Neural crest cell (in vitro differentiated cells): ENCODE results near the gene ASAP2. TPM values are rescaled to one million over a fixed set of nuclear protein-coding genes. Genes with fewer than 3 reads are reported as not detected.
A peak's percentile ranks its signal among the peaks of the same experiment; 100 is the strongest.

Source experiments
- DNase-seq: peaks from one replicate; pipeline ENCODE4 v3.0.0; 2021; ENCODE audit warnings: low read depth, mixed read lengths, low spot score
- H3K27ac Mint-ChIP-seq: one replicate; pipeline ENCODE4 v1.8.0; 2021; ENCODE audit warnings: mild to moderate bottlenecking, mixed read lengths; ENCODE audit not compliant: unreplicated experiment
- H3K27me3 Mint-ChIP-seq: 2 replicates; pipeline ENCODE4 v1.8.0; 2021; ENCODE audit warnings: low read depth, mild to moderate bottlenecking, mixed read lengths
- H3K36me3 Mint-ChIP-seq: 2 replicates; pipeline ENCODE4 v1.8.0; 2021; ENCODE audit warnings: low read depth, mild to moderate bottlenecking, mixed read lengths
- H3K4me1 Mint-ChIP-seq: 2 replicates; pipeline ENCODE4 v1.8.0; 2021; ENCODE audit warnings: mixed read lengths
- H3K4me3 Mint-ChIP-seq: one replicate; pipeline ENCODE4 v1.8.0; 2021; ENCODE audit warnings: mild to moderate bottlenecking, mixed read lengths
- H3K9me3 Mint-ChIP-seq: 2 replicates; pipeline ENCODE4 v1.8.0; 2021; ENCODE audit warnings: mixed read lengths
- CTCF ChIP-seq: fragments of 200-600 bp; sonication (generic); conservative IDR thresholded peaks from 2 replicates; pipeline ENCODE4 v1.5.0; 2021; ENCODE audit warnings: antibody characterized with exemption, mild to moderate bottlenecking
- total RNA-seq: library from RNA; stranded (reverse); gene quantifications from 2 replicates; pipeline ENCODE4 v1.2.1, GENCODE V29; 2021

The ASAP2 gene
- total RNA-seq, 1 donor from 2014 or later: 48.6 TPM

DNA sequence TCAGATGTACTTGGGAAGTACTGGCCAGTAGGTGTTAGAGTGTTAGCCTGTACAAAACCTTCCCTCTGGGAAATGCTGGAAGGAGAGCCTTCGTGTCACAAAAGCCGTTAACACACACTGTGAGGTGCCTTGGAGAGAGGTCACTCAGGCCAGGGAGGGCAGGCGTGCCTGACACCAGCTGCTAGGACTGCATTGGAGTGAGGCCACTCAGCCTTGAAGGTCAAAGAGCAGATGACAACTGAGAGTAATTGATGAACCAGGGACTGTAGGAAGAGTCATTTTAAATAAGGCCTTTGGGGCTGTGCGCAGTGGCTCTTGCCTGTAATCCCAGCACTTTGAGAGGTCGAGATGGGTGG lies 45.4 kb downstream of the ASAP2 start:
- Mint-ChIP-seq H3K9me3 (no peaks in the 10 kb centered on the region), H3K4me3 (peak overlapping the region; percentile 34), H3K4me1 (peaks cover 74% of the 10 kb centered on the region), H3K36me3 (no peaks in the 10 kb centered on the region), H3K27ac (peak overlapping the region; percentile 59), H3K27me3 (no peaks in the 10 kb centered on the region)
- TF ChIP-seq CTCF: no peak
- peak; percentile 54 for DNase-seq

GRCh38 chr2:9255416-9255815 lies 48.8 kb downstream of the ASAP2 start:
- H3K27ac Mint-ChIP-seq: no peak overlapping the region
- H3K27me3 Mint-ChIP-seq: no peaks in the 10 kb centered on the region
- no peak for TF ChIP-seq CTCF
- no peak for DNase-seq
- no peak overlapping the region for H3K4me3 Mint-ChIP-seq
- no peaks in the 10 kb centered on the region for H3K36me3 Mint-ChIP-seq
- H3K9me3 Mint-ChIP-seq: no peaks in the 10 kb centered on the region
- H3K4me1 Mint-ChIP-seq: peaks cover 75% of the 10 kb centered on the region

DNA sequence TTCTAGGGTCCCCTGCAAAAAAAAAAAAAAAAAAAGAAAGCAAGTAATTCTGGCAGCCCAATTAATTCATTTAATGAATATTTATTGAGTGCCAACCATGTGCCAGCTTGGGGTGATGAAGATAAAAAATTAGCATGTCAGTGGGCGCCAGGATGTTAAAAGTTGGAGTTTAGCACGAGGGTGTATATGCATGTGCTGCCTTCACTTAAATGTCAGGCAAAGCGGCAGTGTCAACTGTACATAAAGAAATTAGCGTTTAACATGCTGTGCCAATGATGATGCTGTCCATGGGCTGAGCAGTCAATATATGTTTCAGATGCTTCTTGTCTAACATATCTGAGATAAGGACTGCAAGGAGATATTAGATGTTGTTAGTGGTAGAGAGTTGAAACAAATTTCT lies 49.5 kb downstream of the ASAP2 start:
- H3K4me1 Mint-ChIP-seq: peaks cover 75% of the 10 kb centered on the region

GRCh38 chr2:9256570-9257043 lies 50.0 kb downstream of the ASAP2 start:
- Mint-ChIP-seq H3K4me3 (no peak overlapping the region), H3K27me3 (no peaks in the 10 kb centered on the region), H3K36me3 (no peaks in the 10 kb centered on the region), H3K4me1 (peaks cover 75% of the 10 kb centered on the region), H3K27ac (peak overlapping the region; percentile 94), H3K9me3 (no peaks in the 10 kb centered on the region)
- no peak for DNase-seq
- TF ChIP-seq CTCF: no peak

More for the DNA sequence above, 49.5 kb downstream of the ASAP2 start:
- Mint-ChIP-seq H3K27ac (no peak overlapping the region), H3K36me3 (no peaks in the 10 kb centered on the region), H3K27me3 (no peaks in the 10 kb centered on the region), H3K9me3 (no peaks in the 10 kb centered on the region), H3K4me3 (no peak overlapping the region)
- TF ChIP-seq CTCF: no peak
- DNase-seq: no peak

DNA sequence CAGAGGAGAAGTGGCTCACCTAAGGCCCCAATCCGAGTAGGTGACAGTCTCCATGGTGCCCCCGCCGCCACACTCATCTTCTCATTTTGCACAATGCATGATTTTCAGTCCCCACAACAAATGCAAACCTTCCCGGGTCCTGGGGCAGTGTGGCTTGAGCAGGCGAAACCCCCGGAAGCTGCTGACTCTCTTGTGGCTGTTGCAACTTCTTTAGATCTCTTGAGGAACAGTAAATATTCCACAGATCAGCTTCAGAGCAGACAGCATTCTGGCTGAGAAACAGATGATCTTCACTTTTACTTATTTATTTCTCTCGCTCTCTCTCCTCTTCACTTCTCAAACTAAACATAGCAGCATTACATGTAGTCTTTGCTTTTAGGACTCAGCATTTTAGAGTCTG lies 51.9 kb downstream of the ASAP2 start:
- Mint-ChIP-seq H3K36me3 (no peaks in the 10 kb centered on the region), H3K27me3 (no peaks in the 10 kb centered on the region), H3K4me3 (no peak overlapping the region), H3K4me1 (peaks cover 81% of the 10 kb centered on the region), H3K9me3 (no peaks in the 10 kb centered on the region), H3K27ac (peak overlapping the region; percentile 40)
- no peak for DNase-seq
- no peak for TF ChIP-seq CTCF

DNA sequence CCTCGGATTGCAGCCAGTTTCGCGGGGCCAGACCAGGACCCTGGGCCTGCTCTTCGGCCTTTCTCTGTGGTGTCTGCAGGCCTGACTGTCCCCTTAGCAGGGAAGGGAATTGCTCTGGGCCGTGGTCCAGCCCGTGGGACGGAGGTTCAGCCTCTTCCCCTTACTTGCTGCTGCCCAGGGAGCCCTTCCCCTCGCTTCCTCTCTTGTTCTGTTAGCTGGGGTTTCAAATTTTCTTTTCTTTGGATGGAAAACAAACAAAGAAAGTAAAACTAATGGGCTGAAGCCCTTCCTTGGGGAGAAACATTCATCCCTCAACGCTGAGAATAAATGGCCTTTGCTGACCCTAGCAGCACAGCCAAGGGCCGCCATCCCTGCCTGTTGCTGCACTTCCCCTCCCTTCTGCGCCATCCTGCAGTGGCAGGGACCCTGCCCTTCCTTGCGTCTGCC lies 52.4 kb downstream of the ASAP2 start:
- Mint-ChIP-seq H3K27me3 (no peaks in the 10 kb centered on the region), H3K9me3 (no peaks in the 10 kb centered on the region), H3K27ac (peak overlapping the region; percentile 39), H3K4me3 (no peak overlapping the region), H3K4me1 (peaks cover 81% of the 10 kb centered on the region), H3K36me3 (no peaks in the 10 kb centered on the region)
- no peak for DNase-seq
- TF ChIP-seq CTCF: no peak
